Endothelial cell (in vitro differentiated cells): ENCODE data around the gene CD9. TPM values are rescaled to one million over a fixed set of nuclear protein-coding genes. Genes with fewer than 3 reads are reported as not detected.
"Not testable (repeated sequence)": the region's sequence is repeated elsewhere in the genome, so short reads cannot be mapped to it uniquely, and the experiment has no call there.

Experiments used
- DNase-seq: peaks from one replicate; pipeline ENCODE4 v3.0.0; 2021; ENCODE audit warnings: low spot score
- H3K27ac Mint-ChIP-seq: one replicate; pipeline ENCODE4 v1.8.0; 2021; ENCODE audit warnings: mixed read lengths, inconsistent platforms; ENCODE audit not compliant: unreplicated experiment
- H3K27me3 Mint-ChIP-seq: one replicate; pipeline ENCODE4 v1.8.0; 2021; ENCODE audit warnings: mild to moderate bottlenecking, moderate library complexity, mixed read lengths, inconsistent platforms; ENCODE audit not compliant: unreplicated experiment
- H3K36me3 Mint-ChIP-seq: one replicate; pipeline ENCODE4 v1.8.0; 2021; ENCODE audit warnings: mild to moderate bottlenecking, low read depth, mixed read lengths, inconsistent platforms; ENCODE audit not compliant: unreplicated experiment
- H3K4me1 Mint-ChIP-seq: one replicate; pipeline ENCODE4 v1.8.0; 2021; ENCODE audit warnings: mild to moderate bottlenecking, mixed read lengths, inconsistent platforms; ENCODE audit not compliant: unreplicated experiment
- H3K4me3 Mint-ChIP-seq: one replicate; pipeline ENCODE4 v1.8.0; 2021; ENCODE audit warnings: mild to moderate bottlenecking, mixed read lengths, inconsistent platforms; ENCODE audit not compliant: unreplicated experiment
- H3K9me3 Mint-ChIP-seq: one replicate; pipeline ENCODE4 v1.8.0; 2021; ENCODE audit warnings: mixed read lengths, inconsistent platforms; ENCODE audit not compliant: unreplicated experiment
- total RNA-seq: library from RNA; stranded (reverse); fragmentation: NEBNext Ultra II Directional; extraction: Animal tissue kit (Norgen Biotek cat#: 25700); gene quantifications from one replicate; pipeline ENCODE4 v1.2.1, GENCODE V29; 2021; ENCODE audit not compliant: unreplicated experiment
- TF ChIP-seq, protein P1 (sequence below): fragments of 200-600 bp; sonication (generic); IDR thresholded peaks from one replicate; pipeline ENCODE4 v1.5.0; 2021; ENCODE audit warnings: antibody characterized with exemption; ENCODE audit not compliant: unreplicated experiment

CD9 gene
- total RNA-seq, 1 donor from 2014 or later, result 67.2 TPM

- Mint-ChIP-seq H3K4me1 (peaks cover 15% of the 10 kb centered on the region), H3K4me3 (no peak overlapping the region), H3K36me3 (no peaks in the 10 kb centered on the region), H3K27ac (no peak overlapping the region), H3K9me3 (no peaks in the 10 kb centered on the region), H3K27me3 (peaks cover 14% of the 10 kb centered on the region)
- DNase-seq, result no peak
- TF ChIP-seq, protein P1, sequence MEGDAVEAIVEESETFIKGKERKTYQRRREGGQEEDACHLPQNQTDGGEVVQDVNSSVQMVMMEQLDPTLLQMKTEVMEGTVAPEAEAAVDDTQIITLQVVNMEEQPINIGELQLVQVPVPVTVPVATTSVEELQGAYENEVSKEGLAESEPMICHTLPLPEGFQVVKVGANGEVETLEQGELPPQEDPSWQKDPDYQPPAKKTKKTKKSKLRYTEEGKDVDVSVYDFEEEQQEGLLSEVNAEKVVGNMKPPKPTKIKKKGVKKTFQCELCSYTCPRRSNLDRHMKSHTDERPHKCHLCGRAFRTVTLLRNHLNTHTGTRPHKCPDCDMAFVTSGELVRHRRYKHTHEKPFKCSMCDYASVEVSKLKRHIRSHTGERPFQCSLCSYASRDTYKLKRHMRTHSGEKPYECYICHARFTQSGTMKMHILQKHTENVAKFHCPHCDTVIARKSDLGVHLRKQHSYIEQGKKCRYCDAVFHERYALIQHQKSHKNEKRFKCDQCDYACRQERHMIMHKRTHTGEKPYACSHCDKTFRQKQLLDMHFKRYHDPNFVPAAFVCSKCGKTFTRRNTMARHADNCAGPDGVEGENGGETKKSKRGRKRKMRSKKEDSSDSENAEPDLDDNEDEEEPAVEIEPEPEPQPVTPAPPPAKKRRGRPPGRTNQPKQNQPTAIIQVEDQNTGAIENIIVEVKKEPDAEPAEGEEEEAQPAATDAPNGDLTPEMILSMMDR, result no peak
Measured at GRCh38 chr12:6185961-6186827, 14.0 kb upstream of the CD9 start.

DNA sequence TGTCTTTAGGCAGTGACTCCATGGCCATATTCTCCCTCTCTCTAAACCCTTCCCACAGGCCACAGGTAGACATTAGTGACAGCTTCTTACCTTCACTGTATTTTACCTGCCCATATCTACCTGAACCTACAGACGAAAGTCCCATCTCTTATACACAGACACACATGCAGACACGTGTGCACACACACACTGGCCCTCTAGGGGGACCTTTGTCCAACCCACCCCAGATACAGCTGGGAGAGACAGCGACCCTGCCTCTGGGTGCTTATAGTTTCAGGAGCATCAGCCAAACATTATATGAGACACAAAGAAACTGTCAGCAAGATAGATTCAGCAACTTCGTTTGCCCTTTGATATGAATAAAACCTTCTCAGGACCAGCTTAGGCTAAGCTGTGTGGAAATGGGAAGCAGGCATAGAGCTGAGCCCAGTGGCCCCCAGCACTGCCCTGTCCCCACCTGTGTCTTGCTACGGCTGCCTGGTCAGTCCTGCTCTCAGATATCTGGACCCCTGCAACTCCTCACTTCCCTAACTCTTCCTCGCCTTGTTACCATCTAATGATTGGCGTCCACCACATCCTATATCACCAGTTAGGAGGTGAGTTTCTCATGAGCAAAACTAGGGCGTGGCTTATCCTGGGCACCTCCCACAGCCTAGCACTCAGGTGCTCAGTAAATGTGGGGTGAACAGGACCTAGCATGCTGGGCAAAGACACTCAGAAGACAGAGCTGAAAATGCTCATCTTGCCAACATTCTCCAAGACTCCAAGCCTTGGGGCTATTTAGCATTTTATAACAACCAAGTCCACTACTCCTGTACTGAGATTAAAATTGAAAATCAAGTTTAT lies 12.0 kb upstream of the CD9 start:
- Mint-ChIP-seq H3K4me1 (peaks cover 6% of the 10 kb centered on the region), H3K27ac (no peak overlapping the region), H3K27me3 (peaks cover 13% of the 10 kb centered on the region), H3K9me3 (no peaks in the 10 kb centered on the region), H3K4me3 (no peak overlapping the region), H3K36me3 (no peaks in the 10 kb centered on the region)
- DNase-seq, result no peak
- TF ChIP-seq, protein P1, result no peak

GRCh38 chr12:6189028-6189427 lies 11.2 kb upstream of the CD9 start:
- Mint-ChIP-seq H3K4me1 (peaks cover 11% of the 10 kb centered on the region), H3K36me3 (no peaks in the 10 kb centered on the region), H3K4me3 (no peak overlapping the region), H3K27me3 (peaks cover 15% of the 10 kb centered on the region), H3K27ac (no peak overlapping the region), H3K9me3 (no peaks in the 10 kb centered on the region)
- no peak for DNase-seq
- TF ChIP-seq, protein P1, result no peak

- H3K9me3 Mint-ChIP-seq, H3K4me3 Mint-ChIP-seq, H3K36me3 Mint-ChIP-seq, DNase-seq, H3K27ac Mint-ChIP-seq: not testable (repeated sequence)
- peaks cover 15% of the 10 kb centered on the region for H3K27me3 Mint-ChIP-seq
- peaks cover 11% of the 10 kb centered on the region for H3K4me1 Mint-ChIP-seq
Measured at GRCh38 chr12:6189952-6190598, 10.1 kb upstream of the CD9 start.

DNA sequence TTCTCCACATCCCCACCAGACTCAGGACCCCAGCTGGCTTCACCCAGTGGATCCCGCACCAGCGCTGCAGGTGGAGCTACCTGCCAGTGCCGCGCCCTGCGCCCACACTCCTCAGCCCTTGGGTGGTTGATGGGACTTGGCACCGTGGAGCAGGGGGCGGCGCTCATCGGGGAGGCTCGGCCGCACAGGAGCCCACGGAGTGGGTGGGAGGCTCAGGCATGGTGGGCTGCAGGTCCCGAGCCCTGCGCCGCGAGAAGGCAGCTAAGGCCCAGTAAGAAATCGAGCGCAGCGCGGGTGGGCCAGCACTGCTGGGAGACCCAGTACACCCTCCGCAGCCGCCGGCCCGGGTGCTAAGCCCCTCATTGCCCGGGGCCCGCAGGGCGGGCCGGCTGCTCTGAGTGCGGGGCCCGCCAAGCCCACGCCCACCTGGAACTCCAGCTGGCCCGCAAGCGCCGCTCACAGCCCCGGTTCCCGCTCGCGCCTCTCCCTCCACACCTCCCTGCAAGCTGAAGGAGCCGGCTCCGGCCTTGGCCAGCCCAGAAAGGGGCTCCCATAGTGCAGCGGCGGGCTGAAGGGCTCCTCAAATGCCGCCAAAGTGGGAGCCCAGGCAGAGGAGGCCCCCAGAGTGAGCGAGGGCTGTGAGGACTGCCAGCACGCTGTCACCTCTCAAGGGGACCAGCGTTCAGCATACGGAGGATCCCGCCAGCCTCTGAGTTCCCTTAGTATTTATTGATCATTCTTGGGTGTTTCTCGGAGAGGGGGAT lies 9.3 kb upstream of the CD9 start:
- H3K9me3 Mint-ChIP-seq, H3K27ac Mint-ChIP-seq, H3K4me3 Mint-ChIP-seq, H3K36me3 Mint-ChIP-seq, DNase-seq: not testable (repeated sequence)
- Mint-ChIP-seq H3K27me3 (peaks cover 15% of the 10 kb centered on the region), H3K4me1 (peaks cover 18% of the 10 kb centered on the region)
